A549 (cell line): ENCODE results near the gene OR9A2. TPM values are rescaled to one million over a fixed set of nuclear protein-coding genes. Genes with fewer than 3 reads are reported as not detected.

Experiments
- ATAC-seq, 2 experiments: fragments of 200-7000 bp in 1 of 2; fragments of >200 bp in 1 of 2; cut with Nextera tagmentation in 1 of 2; cut with Tn5 transposase in 1 of 2; 3 replicates each; pipeline versions ENCODE4 v1.8.0 to v1.9.1; 2018 to 2020; ENCODE audit warnings: mild to moderate bottlenecking in 1 of 2, moderate library complexity in 1 of 2
- CTCF ChIA-PET: fragments of 300-600 bp; sonication (Branson Sonifier 250); formaldehyde crosslinking; extraction: SDS; loops from one replicate; lab custom pipeline; 2021; ENCODE audit warnings: antibody characterized with exemption, inconsistent platforms; lab: Yijun Ruan, JAX
- POLR2A ChIA-PET: fragments of 350-600 bp; formaldehyde crosslinking; extraction: SDS; loops from one replicate; lab custom pipeline; 2021; ENCODE audit warnings: antibody characterized with exemption, inconsistent platforms; lab: Yijun Ruan, JAX
- DNase-seq, 2 experiments: peaks; one replicate each; pipeline versions ENCODE4 v3.0.0 to v3.0.0-alpha.2; 2011 to 2016; ENCODE audit warnings: low read depth in 1 of 2, low spot score in 1 of 2
- FAIRE-seq: peaks from 2 replicates; lab custom pipeline; 2011; peaks lifted over from hg19 to GRCh38; lab: Jason Lieb, UNC
- H3K27ac ChIP-seq, 2 experiments: fragments of >200 bp; sonication (Bioruptor Twin); formaldehyde crosslinking; 3 replicates each; pipeline ENCODE4 v1.5.1; 2016 to 2017
- H3K4me1 ChIP-seq: fragments of >200 bp; sonication (Bioruptor Twin); formaldehyde crosslinking; 3 replicates; pipeline ENCODE4 v1.6.1; 2016
- H3K4me2 ChIP-seq: fragments of >200 bp; sonication (Bioruptor Twin); formaldehyde crosslinking; 3 replicates; pipeline ENCODE4 v1.6.1; 2016
- H3K4me3 ChIP-seq: fragments of >200 bp; sonication (Bioruptor Twin); formaldehyde crosslinking; 3 replicates; pipeline ENCODE4 v1.5.1; 2016
- H3K9me3 ChIP-seq: fragments of >200 bp; sonication (Bioruptor Twin); formaldehyde crosslinking; 3 replicates; pipeline ENCODE4 v1.6.1; 2016
- ATOH8 ChIP-seq: fragments of 250-450 bp; sonication (Bioruptor Pico); IDR thresholded peaks from 2 replicates; pipeline ENCODE4 v1.5.0; 2020; ENCODE audit warnings: low read depth, mild to moderate bottlenecking, moderate library complexity
- BCL3 ChIP-seq: fragments of >200 bp; sonication (Bioruptor Twin); formaldehyde crosslinking; IDR thresholded peaks from 3 replicates; pipeline ENCODE4 v1.6.1; 2016
- CEBPB ChIP-seq, 2 experiments: fragments of >200 bp in 1 of 2; sonication (Bioruptor Twin) in 1 of 2; formaldehyde crosslinking in 1 of 2; IDR thresholded peaks; 2 replicates each; pipeline ENCODE4 v1.6.1; 2012 to 2016
- CHD2 ChIP-seq: fragments of 150-350 bp; IDR thresholded peaks from 2 replicates; pipeline ENCODE4 v1.6.1; 2014; ENCODE audit warnings: low read length; ENCODE audit not compliant: partially characterized antibody
- CTCF ChIP-seq: fragments of >200 bp; sonication (Bioruptor Twin); formaldehyde crosslinking; IDR thresholded peaks from 3 replicates; pipeline ENCODE4 v1.5.1; 2016
- EHMT2 ChIP-seq: fragments of 200-600 bp; sonication (generic); IDR thresholded peaks from 2 replicates; pipeline ENCODE4 v1.6.1; 2016; ENCODE audit warnings: antibody characterized with exemption, low read depth, mild to moderate bottlenecking, moderate library complexity
- ELK1 ChIP-seq: fragments of 150-350 bp; IDR thresholded peaks from 2 replicates; pipeline ENCODE4 v1.6.1; 2014; ENCODE audit warnings: low read depth, mild to moderate bottlenecking, low read length
- ESRRA ChIP-seq: fragments of 150-350 bp; IDR thresholded peaks from 2 replicates; pipeline ENCODE4 v1.6.1; 2014; ENCODE audit warnings: mild to moderate bottlenecking, low read length, borderline replicate concordance
- FOSB ChIP-seq: fragments of 250-450 bp; sonication (Bioruptor Pico); IDR thresholded peaks from 2 replicates; pipeline ENCODE4 v1.5.0; 2020; ENCODE audit warnings: mild to moderate bottlenecking, moderate library complexity
- FOSL2 ChIP-seq, 2 experiments: fragments of 450-650 bp in 1 of 2; fragments of >200 bp in 1 of 2; sonication (Bioruptor Twin) in 1 of 2; formaldehyde crosslinking; IDR thresholded peaks; 2 replicates each; pipeline versions ENCODE4 v1.5.0 to v1.6.1; 2016 to 2020; ENCODE audit warnings: mild to moderate bottlenecking in 1 of 2, moderate library complexity in 1 of 2
- HMGXB4 ChIP-seq: fragments of 250-450 bp; sonication (Bioruptor Pico); IDR thresholded peaks from 2 replicates; pipeline ENCODE4 v1.5.0; 2021; ENCODE audit warnings: mild to moderate bottlenecking, moderate library complexity, borderline replicate concordance
- HOXA7 ChIP-seq: fragments of 250-450 bp; sonication (Bioruptor Pico); IDR thresholded peaks from 2 replicates; pipeline ENCODE4 v1.5.0; 2020; ENCODE audit warnings: mild to moderate bottlenecking, moderate library complexity
- HOXB13 ChIP-seq: fragments of 250-450 bp; sonication (Bioruptor Pico); IDR thresholded peaks from 2 replicates; pipeline ENCODE4 v1.5.0; 2020; ENCODE audit warnings: low read depth, mild to moderate bottlenecking, moderate library complexity
- KDM1A ChIP-seq: fragments of 200-600 bp; sonication (generic); IDR thresholded peaks from 2 replicates; pipeline ENCODE4 v1.6.1; 2016; ENCODE audit warnings: low read depth, mild to moderate bottlenecking
- MAFK ChIP-seq: fragments of 450-650 bp; IDR thresholded peaks from 2 replicates; pipeline ENCODE4 v1.6.1; 2014; ENCODE audit not compliant: partially characterized antibody
- MYC ChIP-seq: IDR thresholded peaks from 2 replicates; pipeline ENCODE4 v1.6.1; 2012; ENCODE audit warnings: mild to moderate bottlenecking, inconsistent platforms, low read length, improper control_type of control experiment, borderline replicate concordance
- NR3C1 ChIP-seq: fragments of >200 bp; sonication (Bioruptor Twin); formaldehyde crosslinking; IDR thresholded peaks from 3 replicates; pipeline ENCODE4 v1.6.1; 2017
- PHF8 ChIP-seq: fragments of 200-600 bp; sonication (generic); IDR thresholded peaks from 2 replicates; pipeline ENCODE4 v1.6.1; 2016; ENCODE audit warnings: low read depth, mild to moderate bottlenecking, antibody characterized with exemption, moderate library complexity, borderline replicate concordance
- RAD21 ChIP-seq, 2 experiments: fragments of >200 bp in 1 of 2; sonication (Bioruptor Twin) in 1 of 2; formaldehyde crosslinking in 1 of 2; IDR thresholded peaks in 1 of 2; conservative IDR thresholded peaks in 1 of 2; 2 replicates in 1 of 2; 3 replicates in 1 of 2; pipeline ENCODE4 v1.6.1; 2012 to 2018; ENCODE audit warnings: inconsistent platforms in 1 of 2
- RARB ChIP-seq: fragments of 250-450 bp; sonication (Bioruptor Pico); IDR thresholded peaks from 2 replicates; pipeline ENCODE4 v1.8.0; 2021; ENCODE audit warnings: mild to moderate bottlenecking, moderate library complexity
- RNF2 ChIP-seq: fragments of 200-600 bp; sonication (generic); IDR thresholded peaks from 2 replicates; pipeline ENCODE4 v1.6.1; 2016; ENCODE audit warnings: low read depth, mild to moderate bottlenecking, antibody characterized with exemption, moderate library complexity, borderline replicate concordance
- SMC3 ChIP-seq: fragments of >200 bp; sonication (Bioruptor Twin); formaldehyde crosslinking; IDR thresholded peaks from 3 replicates; pipeline ENCODE4 v1.6.1; 2018; ENCODE audit warnings: inconsistent platforms
- TFCP2L1 ChIP-seq: fragments of 250-450 bp; sonication (Bioruptor Pico); IDR thresholded peaks from 2 replicates; pipeline ENCODE4 v1.5.0; 2021; ENCODE audit warnings: mild to moderate bottlenecking
- TP53 ChIP-seq: fragments of 250-450 bp; sonication (Bioruptor Pico); IDR thresholded peaks from 2 replicates; pipeline ENCODE4 v1.5.0; 2021; ENCODE audit warnings: mild to moderate bottlenecking, moderate library complexity
- ZC3H11A ChIP-seq: fragments of 450-650 bp; IDR thresholded peaks from 2 replicates; pipeline ENCODE4 v1.6.1; 2014; ENCODE audit warnings: antibody characterized with exemption, mild to moderate bottlenecking
- WGBS: methylation state at CpG from one replicate; pipeline ENCODE4 v1.1.6; 2017; ENCODE audit errors: missing lambda C conversion rate; 5-methylcytosine and 5-hydroxymethylcytosine counted together
- polyA plus RNA-seq, 4 experiments: library from polyadenylated mRNA; depleted of rRNA in 3 of 4; stranded (reverse); fragments of >200 nt; fragmentation: RNase III in 1 of 4; extraction: RNeasy Plus Mini Kit Qiagen cat#74134 plus additional on column Dnase treatment in 1 of 4; gene quantifications; 2 replicates in 3 of 4; 3 replicates in 1 of 4; pipeline ENCODE4 v1.2.3, GENCODE V29; 2011 to 2017

OR9A2 gene
- polyA plus RNA-seq, 2 of the 4 experiments (the other 2 are of a cell fraction): not detected

GRCh38 chr7:143016996-143017395, 9.9 kb downstream of the OR9A2 start (continued):
- TF ChIP-seq RAD21 (conservative IDR thresholded peaks at IDR 0.05 in 1 of 2, IDR thresholded peaks at IDR 0.05 in 1 of 2) (no peak), ZC3H11A (no peak), HOXA7 (CRISPR knock-in tag) (no peak), HOXB13 (CRISPR knock-in tag) (no peak)
- TF ChIP-seq, all 56 proteins: peak for 0

DNA sequence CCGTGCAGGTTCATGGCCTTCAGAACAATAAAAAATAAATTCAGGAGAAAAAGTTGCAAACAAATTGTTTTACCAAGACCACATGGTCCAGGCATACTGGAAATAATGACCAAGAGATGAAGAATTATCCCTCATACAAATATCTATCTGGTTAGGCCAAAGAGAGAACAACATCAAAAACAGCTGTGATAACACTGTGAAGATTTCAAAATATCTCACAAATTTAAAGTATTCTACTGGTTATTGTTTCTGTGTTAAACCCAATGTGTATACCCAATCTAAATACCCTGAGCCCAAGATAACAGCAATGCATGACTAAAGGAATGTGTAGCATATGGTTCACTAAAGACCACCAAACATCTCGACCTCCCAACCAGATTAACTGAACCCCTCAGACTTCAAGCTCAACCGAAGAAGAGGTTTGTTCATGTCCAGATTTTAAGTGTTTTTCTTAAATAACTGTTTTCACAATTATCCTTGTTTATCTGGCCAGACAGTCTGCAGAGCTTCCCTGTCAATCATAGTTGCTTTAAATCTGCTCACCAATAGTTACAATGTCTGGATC, 10.9 kb downstream of the OR9A2 start:
- CTCF ChIA-PET: interaction anchor here (1.1 to 8.7 kb wide), 3 partner anchors 10 to 200 kb away, joined by 3 to 62 read pairs (median 4); no protein-coding TSS in a partner anchor
- peaks cover 13% of the 10 kb centered on the region; the same call in 2 of the 3 replicates for H3K4me1 ChIP-seq
- no peaks in the 10 kb centered on the region for H3K9me3 ChIP-seq
- 31% methylated on average over 3 of the region's 3 CpGs for WGBS
- DNase-seq (no peak), ATAC-seq (no peak), FAIRE-seq (no peak)
- H3K27ac ChIP-seq: no peak overlapping the region
- POLR2A ChIA-PET: no interaction called here
- no peak overlapping the region for H3K4me2 ChIP-seq
- no peak overlapping the region for H3K4me3 ChIP-seq
- no peak for TF ChIP-seq FOSL2 (IDR thresholded peaks at IDR 0.05)
- TF ChIP-seq FOSL2 (CRISPR knock-in tag; IDR thresholded peaks at IDR 0.05): no peak
- no peak for TF ChIP-seq NR3C1
- TF ChIP-seq EHMT2: no peak
- no peak for TF ChIP-seq TFCP2L1 (CRISPR knock-in tag)
- no peak for TF ChIP-seq PHF8
- no peak for TF ChIP-seq RAD21 (conservative IDR thresholded peaks at IDR 0.05 in 1 of 2, IDR thresholded peaks at IDR 0.05 in 1 of 2)
- no peak for TF ChIP-seq CTCF
- TF ChIP-seq SMC3: no peak
- TF ChIP-seq ZC3H11A: no peak
- TF ChIP-seq FOSB (CRISPR knock-in tag): no peak
- TF ChIP-seq ESRRA: no peak
- TF ChIP-seq TP53 (CRISPR knock-in tag): no peak
- no peak for TF ChIP-seq RARB
- TF ChIP-seq KDM1A: no peak
- no peak for TF ChIP-seq MYC
- no peak for TF ChIP-seq HMGXB4 (CRISPR knock-in tag)

DNA sequence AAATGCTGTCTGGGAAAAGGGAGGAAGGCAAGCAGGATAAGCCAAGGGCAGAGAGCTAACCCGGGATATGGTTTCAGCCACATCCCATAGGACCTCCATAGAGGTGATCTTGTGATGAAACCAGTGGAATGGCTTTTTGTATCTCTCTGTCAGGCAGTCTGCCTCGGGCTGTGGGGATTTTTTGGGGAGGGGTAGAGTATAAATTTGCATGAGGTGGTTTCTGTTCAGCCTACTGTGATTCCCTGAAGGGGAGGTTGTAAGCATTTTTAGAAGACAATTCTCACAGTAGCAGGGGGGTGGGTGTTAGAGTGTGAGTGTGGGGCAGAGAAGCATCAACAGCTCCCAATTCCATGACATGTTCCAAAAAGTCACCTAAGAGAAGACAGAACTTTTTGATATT, 11.8 kb downstream of the OR9A2 start:
- no peak for ATAC-seq
- WGBS: 34% methylated on average over 2 of the region's 2 CpGs
- CTCF ChIA-PET: interaction anchor here (8.7 kb wide), 1 partner anchor 201 kb away, joined by 62 read pairs; no protein-coding TSS in a partner anchor

More for the DNA sequence above, 11.8 kb downstream of the OR9A2 start:
- Histone ChIP-seq H3K4me1 (peaks cover 13% of the 10 kb centered on the region; the same call in 2 of the 3 replicates), H3K4me3 (no peak overlapping the region), H3K27ac (no peak overlapping the region), H3K4me2 (no peak overlapping the region), H3K9me3 (no peaks in the 10 kb centered on the region)
- POLR2A ChIA-PET: no interaction called here
- FAIRE-seq: no peak
- TF ChIP-seq ELK1 (no peak), CHD2 (no peak), BCL3 (no peak), MYC (no peak), ATOH8 (no peak), NR3C1 (no peak), RAD21 (conservative IDR thresholded peaks at IDR 0.05 in 1 of 2, IDR thresholded peaks at IDR 0.05 in 1 of 2) (no peak), HOXA7 (CRISPR knock-in tag) (no peak), KDM1A (no peak), CEBPB (IDR thresholded peaks at IDR 0.05) (no peak), RNF2 (no peak), MAFK (no peak), HOXB13 (CRISPR knock-in tag) (no peak)
- no peak for DNase-seq
